ENCODE measurements around the gene ECHDC1.

The ECHDC1 gene

DNA sequence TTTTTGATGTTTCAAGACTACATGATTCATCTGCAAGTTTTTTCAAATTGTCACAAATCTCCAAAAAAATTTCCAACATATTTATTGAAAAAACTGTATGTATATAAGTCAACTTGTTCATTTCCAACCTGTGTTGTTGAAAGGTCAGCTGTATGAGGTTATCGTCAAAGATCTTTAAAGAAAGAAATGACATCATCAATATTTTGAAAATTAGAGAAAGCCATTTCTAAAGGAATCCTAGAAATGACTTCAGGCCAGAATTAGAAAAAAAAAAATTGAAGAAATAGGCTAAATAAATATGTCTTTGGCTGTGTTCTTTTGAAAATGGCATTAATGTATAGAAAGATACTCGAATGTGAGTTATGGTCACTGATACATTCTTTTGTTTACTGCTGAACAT lies 69.9 kb downstream of the ECHDC1 start:
- no peaks in the 10 kb centered on the region for H3K27me3 ChIP-seq (ENCODE audit: insufficient read depth, low read depth, severe bottlenecking)
- no peaks in the 10 kb centered on the region for H3K36me3 ChIP-seq
- TF ChIP-seq, protein P1, sequence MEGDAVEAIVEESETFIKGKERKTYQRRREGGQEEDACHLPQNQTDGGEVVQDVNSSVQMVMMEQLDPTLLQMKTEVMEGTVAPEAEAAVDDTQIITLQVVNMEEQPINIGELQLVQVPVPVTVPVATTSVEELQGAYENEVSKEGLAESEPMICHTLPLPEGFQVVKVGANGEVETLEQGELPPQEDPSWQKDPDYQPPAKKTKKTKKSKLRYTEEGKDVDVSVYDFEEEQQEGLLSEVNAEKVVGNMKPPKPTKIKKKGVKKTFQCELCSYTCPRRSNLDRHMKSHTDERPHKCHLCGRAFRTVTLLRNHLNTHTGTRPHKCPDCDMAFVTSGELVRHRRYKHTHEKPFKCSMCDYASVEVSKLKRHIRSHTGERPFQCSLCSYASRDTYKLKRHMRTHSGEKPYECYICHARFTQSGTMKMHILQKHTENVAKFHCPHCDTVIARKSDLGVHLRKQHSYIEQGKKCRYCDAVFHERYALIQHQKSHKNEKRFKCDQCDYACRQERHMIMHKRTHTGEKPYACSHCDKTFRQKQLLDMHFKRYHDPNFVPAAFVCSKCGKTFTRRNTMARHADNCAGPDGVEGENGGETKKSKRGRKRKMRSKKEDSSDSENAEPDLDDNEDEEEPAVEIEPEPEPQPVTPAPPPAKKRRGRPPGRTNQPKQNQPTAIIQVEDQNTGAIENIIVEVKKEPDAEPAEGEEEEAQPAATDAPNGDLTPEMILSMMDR (IDR thresholded peaks at IDR 0.05; ENCODE audit: low read depth, low read length): no peak
- no peak overlapping the region for H3K27ac ChIP-seq
- H3K4me3 ChIP-seq (ENCODE audit: low read depth, low read length): no peak overlapping the region
- DNase-seq: no peak
- H3K9me3 ChIP-seq (ENCODE audit: severe bottlenecking): no peaks in the 10 kb centered on the region

DNA sequence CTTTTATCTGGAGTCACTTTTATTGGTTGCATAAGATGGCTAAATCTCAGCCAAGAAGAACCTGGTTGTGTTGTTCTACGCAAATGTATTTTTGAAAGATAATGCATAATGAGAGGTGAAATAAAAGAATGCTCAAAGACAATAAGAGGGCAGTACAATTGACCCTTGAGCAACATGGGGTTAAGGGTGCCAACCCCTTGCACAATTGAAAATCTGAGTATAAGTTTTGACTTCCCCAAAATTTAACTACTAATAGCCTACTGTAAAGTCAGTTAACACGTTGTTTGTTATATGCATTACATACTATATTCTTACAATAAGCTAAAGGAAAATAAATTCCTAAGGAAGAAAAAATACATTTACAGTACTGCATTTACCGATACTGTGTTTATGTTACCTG lies 70.8 kb downstream of the ECHDC1 start:
- no peak for DNase-seq
- no peaks in the 10 kb centered on the region for H3K9me3 ChIP-seq (ENCODE audit: severe bottlenecking)
- H3K27ac ChIP-seq: no peak overlapping the region
- TF ChIP-seq, protein P1 (IDR thresholded peaks at IDR 0.05; ENCODE audit: low read depth, low read length): no peak
- no peak overlapping the region for H3K4me3 ChIP-seq (ENCODE audit: low read depth, low read length)
- H3K36me3 ChIP-seq: no peaks in the 10 kb centered on the region
- no peaks in the 10 kb centered on the region for H3K27me3 ChIP-seq (ENCODE audit: insufficient read depth, low read depth, severe bottlenecking)

DNA sequence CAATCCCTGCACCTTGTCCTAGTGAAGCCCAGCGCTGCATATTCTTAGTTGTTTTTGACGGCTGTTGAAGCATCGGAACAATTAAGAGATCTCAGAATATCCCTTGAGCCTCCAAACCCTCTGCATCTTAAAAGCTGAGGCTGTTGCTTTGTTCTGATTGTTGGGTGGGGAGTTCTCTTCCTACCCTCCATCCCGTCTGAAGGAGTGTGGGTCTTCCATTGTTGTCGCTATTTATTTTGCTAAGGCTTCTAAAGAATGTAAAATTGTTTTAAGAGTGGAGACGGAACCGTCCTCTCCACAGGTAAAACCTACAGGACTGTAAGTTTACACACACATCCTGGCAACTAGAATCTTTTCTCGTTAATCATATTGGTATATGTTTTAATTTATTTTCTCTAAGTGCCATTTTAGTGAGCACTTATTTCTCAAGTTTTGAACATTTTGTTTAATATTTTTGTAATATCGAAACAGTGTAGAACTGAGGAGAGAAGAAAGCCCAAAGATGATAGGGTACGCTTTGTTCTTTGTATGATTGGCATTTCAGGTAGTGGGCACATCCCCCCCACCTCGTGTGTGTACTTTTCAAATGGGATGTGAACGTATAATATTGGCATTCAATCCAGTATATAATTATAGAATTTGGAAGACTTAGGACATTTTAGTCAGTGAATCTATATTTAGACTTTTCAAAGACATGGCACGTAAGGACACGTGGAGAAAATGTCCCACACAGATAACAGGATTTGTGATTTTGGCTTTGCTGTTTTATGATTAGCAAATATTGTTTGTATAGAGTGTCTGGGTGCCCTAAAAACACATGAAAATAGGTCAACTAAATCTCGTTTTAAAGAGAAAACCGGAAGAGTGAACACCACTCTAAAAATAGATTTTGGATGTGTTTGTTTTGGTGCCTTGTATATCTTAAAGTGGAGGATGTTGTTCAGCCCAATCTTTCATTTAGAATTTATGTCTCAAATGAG lies 75.5 kb downstream of the ECHDC1 start:
- H3K36me3 ChIP-seq: peaks cover 3% of the 10 kb centered on the region
- H3K9me3 ChIP-seq (ENCODE audit: severe bottlenecking): no peaks in the 10 kb centered on the region
- peak overlapping the region; percentile 93 for H3K27ac ChIP-seq
- no peak for DNase-seq
- H3K27me3 ChIP-seq (ENCODE audit: insufficient read depth, low read depth, severe bottlenecking): no peaks in the 10 kb centered on the region
- TF ChIP-seq, protein P1 (IDR thresholded peaks at IDR 0.05; ENCODE audit: low read depth, low read length): no peak
- peak overlapping the region; percentile 63 for H3K4me3 ChIP-seq (ENCODE audit: low read depth, low read length)

DNA sequence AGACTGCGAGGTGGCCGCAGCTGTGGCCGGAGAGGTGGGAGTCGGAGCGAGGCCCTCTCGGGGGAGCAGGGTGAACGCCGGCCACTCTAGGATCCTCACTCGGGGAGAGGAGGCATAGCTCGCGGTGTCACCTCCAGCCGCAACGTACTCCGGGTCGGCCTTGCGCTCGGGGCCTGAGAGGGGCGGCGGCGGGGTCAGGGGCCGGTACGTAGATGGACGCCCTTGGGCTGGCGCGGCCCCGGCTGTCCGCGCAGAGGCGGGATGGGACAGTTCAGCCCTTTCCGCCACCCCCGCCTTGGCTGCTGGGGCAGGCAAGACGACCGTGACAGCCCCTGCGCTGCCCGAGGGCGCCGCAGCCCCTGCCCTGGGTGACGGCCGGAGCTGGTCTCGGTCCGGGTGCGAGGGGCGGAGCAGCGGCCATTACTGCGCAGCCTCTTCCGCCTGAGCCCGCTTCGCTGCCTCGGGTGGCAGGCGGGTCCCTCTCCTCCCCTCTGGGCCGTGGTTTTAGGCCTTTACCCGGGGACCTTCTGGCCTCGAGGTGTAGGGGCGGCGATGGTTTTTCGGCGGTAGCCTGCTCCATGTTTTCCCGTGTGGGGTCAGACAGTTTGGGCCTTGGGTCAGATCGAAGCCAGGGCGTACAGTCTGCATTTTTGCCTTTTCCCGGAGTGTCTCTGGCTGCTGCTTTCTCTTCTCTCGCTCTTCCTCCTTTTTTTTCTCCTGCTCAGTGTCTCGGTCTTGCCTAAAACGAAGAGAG lies 76.3 kb downstream of the ECHDC1 start:
- no peaks in the 10 kb centered on the region for H3K9me3 ChIP-seq (ENCODE audit: severe bottlenecking)
- peak; percentile 60 for DNase-seq
- H3K36me3 ChIP-seq: peaks cover 3% of the 10 kb centered on the region
- TF ChIP-seq, protein P1 (IDR thresholded peaks at IDR 0.05; ENCODE audit: low read depth, low read length): no peak
- H3K27me3 ChIP-seq (ENCODE audit: insufficient read depth, low read depth, severe bottlenecking): no peaks in the 10 kb centered on the region
- peak overlapping the region; percentile 63 for H3K4me3 ChIP-seq (ENCODE audit: low read depth, low read length)
- peak overlapping the region; percentile 93 for H3K27ac ChIP-seq

DNA sequence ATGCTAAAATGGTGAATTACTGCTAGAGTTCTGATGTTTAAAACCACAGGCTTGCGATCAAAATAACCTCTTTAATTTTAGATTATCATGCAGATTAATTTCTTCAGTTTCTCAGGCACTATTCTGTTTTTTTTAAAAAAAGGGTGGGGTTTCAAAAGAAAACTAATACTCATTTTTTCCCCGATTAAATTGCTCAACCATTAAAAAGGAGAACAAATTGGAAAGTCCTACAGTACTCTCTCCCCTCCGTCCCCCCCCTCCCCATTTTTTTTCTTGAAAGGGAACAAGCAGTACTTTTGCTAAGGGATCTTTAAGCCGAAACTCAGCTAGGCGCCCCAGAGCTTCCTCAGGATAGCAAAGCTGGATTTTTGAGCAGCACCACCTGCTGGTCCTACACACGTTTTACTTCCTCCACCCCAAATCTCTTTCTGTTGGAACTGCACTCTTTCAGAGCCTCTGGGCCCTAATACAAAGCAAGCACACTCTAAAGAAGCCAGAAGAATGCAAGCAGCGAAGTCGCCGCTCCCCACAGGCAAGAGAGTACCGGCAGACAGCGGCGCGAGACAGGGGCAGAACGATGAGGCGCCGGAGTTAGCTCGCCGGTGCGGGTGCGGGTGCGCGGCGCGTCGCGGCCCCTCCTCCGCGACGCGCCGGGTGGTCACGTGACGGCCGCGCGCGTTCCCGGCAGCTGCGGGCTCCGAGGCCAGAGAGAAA lies 77.1 kb downstream of the ECHDC1 start, which contains the start of gene RNF146:
Gene RNF146, plus strand, starts transcription at position 687 of the 714 bp plus-strand sequence. CDS start 13,475 bp downstream, outside the sequence.
- Histone ChIP-seq H3K36me3 (peaks cover 3% of the 10 kb centered on the region), H3K4me3 (ENCODE audit: low read depth, low read length) (peak within 1 kb of the TSS; percentile 63), H3K27me3 (ENCODE audit: insufficient read depth, low read depth, severe bottlenecking) (no peaks in the 10 kb centered on the region), H3K9me3 (ENCODE audit: severe bottlenecking) (no peaks in the 10 kb centered on the region), H3K27ac (peak within 1 kb of the TSS; percentile 93)
- TF ChIP-seq, protein P1 (IDR thresholded peaks at IDR 0.05; ENCODE audit: low read depth, low read length): peak; percentile 69
- DNase-seq: peak; percentile 78

All from WERI-Rb-1 (cell line).